ENCODE measurements around the gene ZNF580.

ZNF580 gene

GRCh38 chr19:55667958-55668357 lies 27.2 kb downstream of the ZNF580 start:
- TF ChIP-seq, protein P1, sequence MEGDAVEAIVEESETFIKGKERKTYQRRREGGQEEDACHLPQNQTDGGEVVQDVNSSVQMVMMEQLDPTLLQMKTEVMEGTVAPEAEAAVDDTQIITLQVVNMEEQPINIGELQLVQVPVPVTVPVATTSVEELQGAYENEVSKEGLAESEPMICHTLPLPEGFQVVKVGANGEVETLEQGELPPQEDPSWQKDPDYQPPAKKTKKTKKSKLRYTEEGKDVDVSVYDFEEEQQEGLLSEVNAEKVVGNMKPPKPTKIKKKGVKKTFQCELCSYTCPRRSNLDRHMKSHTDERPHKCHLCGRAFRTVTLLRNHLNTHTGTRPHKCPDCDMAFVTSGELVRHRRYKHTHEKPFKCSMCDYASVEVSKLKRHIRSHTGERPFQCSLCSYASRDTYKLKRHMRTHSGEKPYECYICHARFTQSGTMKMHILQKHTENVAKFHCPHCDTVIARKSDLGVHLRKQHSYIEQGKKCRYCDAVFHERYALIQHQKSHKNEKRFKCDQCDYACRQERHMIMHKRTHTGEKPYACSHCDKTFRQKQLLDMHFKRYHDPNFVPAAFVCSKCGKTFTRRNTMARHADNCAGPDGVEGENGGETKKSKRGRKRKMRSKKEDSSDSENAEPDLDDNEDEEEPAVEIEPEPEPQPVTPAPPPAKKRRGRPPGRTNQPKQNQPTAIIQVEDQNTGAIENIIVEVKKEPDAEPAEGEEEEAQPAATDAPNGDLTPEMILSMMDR (IDR thresholded peaks at IDR 0.05; ENCODE audit: insufficient read depth, low read depth, low read length, missing control alignments): no peak
- no peak for DNase-seq (ENCODE audit: low read depth)
- H3K4me3 ChIP-seq (ENCODE audit: low read depth, low read length): no peak overlapping the region

- no peak for DNase-seq (ENCODE audit: low read depth)
- TF ChIP-seq, protein P1 (IDR thresholded peaks at IDR 0.05; ENCODE audit: insufficient read depth, low read depth, low read length, missing control alignments): no peak
- no peak overlapping the region for H3K4me3 ChIP-seq (ENCODE audit: low read depth, low read length)
Measured at GRCh38 chr19:55668603-55669348, 28.0 kb downstream of the ZNF580 start.

DNA sequence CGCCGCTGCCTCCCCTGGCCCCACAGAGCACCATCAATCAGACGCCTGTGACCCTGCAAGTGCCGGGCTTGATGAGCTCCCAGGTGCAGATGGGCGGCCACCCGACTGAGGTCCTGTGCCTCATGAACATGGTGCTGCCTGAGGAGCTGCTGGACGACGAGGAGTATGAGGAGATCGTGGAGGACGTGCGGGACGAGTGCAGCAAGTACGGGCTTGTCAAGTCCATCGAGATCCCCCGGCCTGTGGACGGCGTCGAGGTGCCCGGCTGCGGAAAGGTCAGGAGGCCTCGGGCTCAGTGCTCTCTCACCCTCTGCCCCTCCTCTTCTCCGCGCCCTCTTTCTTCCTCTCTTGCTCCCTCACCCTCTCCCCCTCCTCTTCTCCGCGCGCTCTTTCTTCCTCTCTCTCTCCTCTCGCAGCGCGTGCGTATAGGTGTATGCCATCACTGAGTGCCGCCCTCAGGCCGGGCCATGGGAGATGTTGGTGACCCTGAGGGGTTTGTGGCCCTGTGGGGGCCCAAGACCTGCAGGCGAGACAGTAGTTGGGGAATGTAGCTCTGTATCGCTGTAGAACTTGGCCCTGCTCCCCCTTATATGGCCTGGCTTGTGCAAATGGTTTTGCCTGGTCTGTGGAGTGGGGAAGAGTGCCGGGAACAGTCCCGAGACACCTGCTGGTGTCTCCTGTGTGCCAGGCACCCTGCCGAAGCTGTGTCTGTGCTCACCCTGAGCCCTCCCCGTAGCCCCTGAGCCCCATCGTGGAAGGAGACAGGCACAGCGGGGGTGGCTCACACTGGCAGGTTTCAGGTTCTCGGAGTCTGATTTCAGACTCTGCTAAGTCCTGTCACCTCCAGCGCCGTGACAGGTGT lies 28.8 kb downstream of the ZNF580 start:
- DNase-seq (ENCODE audit: low read depth): no peak
- no peak overlapping the region for H3K4me3 ChIP-seq (ENCODE audit: low read depth, low read length)
- TF ChIP-seq, protein P1 (IDR thresholded peaks at IDR 0.05; ENCODE audit: insufficient read depth, low read depth, low read length, missing control alignments): no peak

DNA sequence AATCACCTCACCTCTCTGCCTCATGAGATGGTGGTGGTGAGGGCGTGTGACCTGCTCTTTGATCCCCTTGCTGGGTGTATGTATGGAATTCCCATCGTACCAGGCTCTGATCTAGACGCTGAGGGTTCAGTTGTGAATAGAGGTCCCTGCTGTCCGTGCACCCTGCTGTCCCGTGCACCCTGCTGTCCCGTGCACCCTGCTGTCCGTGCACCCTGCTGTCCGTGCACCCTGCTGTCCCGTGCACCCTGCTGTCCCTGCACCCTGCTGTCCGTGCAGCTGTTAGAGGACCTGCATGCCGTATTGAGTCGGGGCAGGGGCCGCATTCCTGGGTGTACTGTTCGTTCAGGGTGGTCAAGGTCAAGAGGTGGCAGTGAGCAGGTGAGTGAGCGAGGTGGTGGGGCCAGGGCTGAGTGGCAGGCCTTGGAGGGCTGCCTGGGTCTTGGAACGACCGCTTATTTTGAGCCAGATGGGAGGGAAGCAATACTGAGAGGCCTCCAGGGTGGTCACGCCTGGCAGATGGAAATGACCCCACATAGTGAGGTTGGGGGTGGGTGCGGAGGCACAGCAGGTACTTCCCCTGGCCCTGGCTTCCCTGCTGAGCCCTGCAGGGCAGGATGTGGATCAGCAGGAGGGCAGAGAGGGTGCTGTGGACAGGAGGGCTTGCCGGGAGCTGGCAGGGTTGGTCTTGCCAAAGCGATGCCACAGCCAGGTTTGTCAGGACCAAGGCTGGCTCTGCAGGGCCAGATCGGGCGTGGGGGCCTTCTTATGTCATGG lies 29.7 kb downstream of the ZNF580 start:
- no peak overlapping the region for H3K4me3 ChIP-seq (ENCODE audit: low read depth, low read length)
- TF ChIP-seq, protein P1 (IDR thresholded peaks at IDR 0.05; ENCODE audit: insufficient read depth, low read depth, low read length, missing control alignments): no peak
- peak; percentile 59 for DNase-seq (ENCODE audit: low read depth)

GRCh38 chr19:55671054-55671378 lies 30.2 kb downstream of the ZNF580 start:
- TF ChIP-seq, protein P1 (IDR thresholded peaks at IDR 0.05; ENCODE audit: insufficient read depth, low read depth, low read length, missing control alignments): no peak
- no peak overlapping the region for H3K4me3 ChIP-seq (ENCODE audit: low read depth, low read length)
- DNase-seq (ENCODE audit: low read depth): no peak

DNA sequence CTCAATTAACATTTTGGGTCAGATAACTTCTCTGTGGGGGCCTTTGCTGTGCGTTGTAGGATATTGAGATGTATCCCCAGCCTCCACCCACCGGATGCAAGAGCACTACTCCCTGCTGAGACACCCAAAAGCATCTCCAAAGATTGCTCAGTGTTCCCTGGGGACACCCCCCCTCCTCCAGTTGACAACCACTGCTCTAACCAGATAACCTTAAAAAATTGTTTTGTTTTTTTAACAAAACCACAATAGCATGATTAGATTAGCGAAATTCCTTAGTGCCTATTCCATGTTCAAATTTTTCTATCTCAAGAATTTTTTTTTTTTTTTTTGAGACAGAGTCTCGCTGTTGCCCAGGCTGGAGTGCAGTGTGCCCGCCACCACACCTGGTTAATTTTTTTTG lies 31.6 kb downstream of the ZNF580 start:
- TF ChIP-seq, protein P1 (IDR thresholded peaks at IDR 0.05; ENCODE audit: insufficient read depth, low read depth, low read length, missing control alignments): no peak
- no peak overlapping the region for H3K4me3 ChIP-seq (ENCODE audit: low read depth, low read length)
- DNase-seq (ENCODE audit: low read depth): no peak
